ENCODE data around the gene DENND11.

The DENND11 gene

GRCh38 chr7:141679014-141679413 lies 23.0 kb downstream of the DENND11 start:
- no peak for DNase-seq (ENCODE audit: low read depth in 2 of 2)

- no peak for DNase-seq (ENCODE audit: low read depth in 2 of 2)
These were observed 25.3 kb downstream of the DENND11 start for GRCh38 chr7:141676618-141677017.

- DNase-seq (ENCODE audit: low read depth in 2 of 2) = no peak
These were observed 26.3 kb downstream of the DENND11 start for GRCh38 chr7:141675436-141676215.

GRCh38 chr7:141674702-141675101 lies 27.3 kb downstream of the DENND11 start:
- no peak for DNase-seq (ENCODE audit: low read depth in 2 of 2)

GRCh38 chr7:141674171-141674671 lies 27.7 kb downstream of the DENND11 start:
- DNase-seq (ENCODE audit: low read depth in 2 of 2) = no peak

GRCh38 chr7:141673346-141673745 lies 28.6 kb downstream of the DENND11 start:
- no peak for DNase-seq (ENCODE audit: low read depth in 2 of 2)

GRCh38 chr7:141671705-141672496 lies 30.1 kb downstream of the DENND11 start:
- no peak for DNase-seq (ENCODE audit: low read depth in 2 of 2)

GRCh38 chr7:141668853-141669252 lies 33.1 kb downstream of the DENND11 start:
- no peak for DNase-seq (ENCODE audit: low read depth in 2 of 2)

GRCh38 chr7:141666071-141666470 lies 35.9 kb downstream of the DENND11 start:
- DNase-seq (ENCODE audit: low read depth in 2 of 2) = no peak

- no peak for DNase-seq (ENCODE audit: low read depth in 2 of 2)
These were observed 36.5 kb downstream of the DENND11 start for GRCh38 chr7:141665208-141666035.

- DNase-seq (ENCODE audit: low read depth in 2 of 2) = no peak
These were observed 37.5 kb downstream of the DENND11 start for GRCh38 chr7:141664450-141664849.

- no peak for DNase-seq (ENCODE audit: low read depth in 2 of 2)
These were observed 38.7 kb downstream of the DENND11 start for GRCh38 chr7:141663081-141663849.

GRCh38 chr7:141660259-141660658 lies 41.7 kb downstream of the DENND11 start:
- no peak for DNase-seq (ENCODE audit: low read depth in 2 of 2)

- no peak for DNase-seq (ENCODE audit: low read depth in 2 of 2)
These were observed 42.5 kb downstream of the DENND11 start for GRCh38 chr7:141659501-141659900.

GRCh38 chr7:141654551-141654950 lies 47.4 kb downstream of the DENND11 start:
- DNase-seq (ENCODE audit: low read depth in 2 of 2) = peak in 1 of 2 donors; percentile 24

- no peak for DNase-seq (ENCODE audit: low read depth in 2 of 2)
These were observed 49.3 kb downstream of the DENND11 start for GRCh38 chr7:141652691-141653090.

All from activated CD4-positive, alpha-beta T cell treated with anti-CD3 and anti-CD28 coated beads for 24 hours (primary cell).